Measurements from ENCODE around the gene SH3PXD2A.

- TF ChIP-seq CTCF (IDR thresholded peaks at IDR 0.05; ENCODE audit: insufficient read depth, low read depth, low read length) (no peak), EZH2 (IDR thresholded peaks at IDR 0.05; ENCODE audit: insufficient read depth, low read length) (no peak)
These were observed 285.5 kb downstream of the SH3PXD2A start for GRCh38 chr10:103569896-103570295.
